Kidney capillary endothelial cell (primary cell): ENCODE data around the gene GHRL.
A peak's percentile ranks its signal among the peaks of the same experiment; 100 is the strongest.
"Not testable (repeated sequence)": the region's sequence is repeated elsewhere in the genome, so short reads cannot be mapped to it uniquely, and the experiment has no call there.

Source experiments
- DNase-seq: peaks from one replicate; pipeline ENCODE4 v3.0.0-alpha.2; 2018; ENCODE audit warnings: low spot score

Gene GHRL

DNA sequence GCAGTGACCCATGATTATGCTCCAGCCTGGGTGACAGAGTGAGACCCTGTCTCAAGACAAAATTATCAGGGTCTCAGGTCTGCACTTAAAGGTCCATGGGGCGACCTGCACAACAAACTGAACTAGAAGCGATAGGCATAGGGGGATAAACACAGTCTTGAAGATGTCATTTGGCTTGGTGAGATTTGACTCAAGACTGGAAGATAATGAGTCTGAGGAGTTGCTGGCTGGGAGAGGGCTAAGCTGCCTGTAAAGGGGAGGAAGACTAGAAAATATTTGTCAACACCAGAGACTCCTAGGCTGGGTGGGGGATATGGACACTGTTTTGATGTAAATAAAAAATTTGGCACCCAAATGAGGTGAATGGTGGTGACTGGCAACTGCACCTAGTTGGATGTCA, 19.8 kb downstream of the GHRL start:
- DNase-seq = no peak

GRCh38 chr3:10272476-10272875, 20.3 kb downstream of the GHRL start:
- DNase-seq = not testable (repeated sequence)

DNA sequence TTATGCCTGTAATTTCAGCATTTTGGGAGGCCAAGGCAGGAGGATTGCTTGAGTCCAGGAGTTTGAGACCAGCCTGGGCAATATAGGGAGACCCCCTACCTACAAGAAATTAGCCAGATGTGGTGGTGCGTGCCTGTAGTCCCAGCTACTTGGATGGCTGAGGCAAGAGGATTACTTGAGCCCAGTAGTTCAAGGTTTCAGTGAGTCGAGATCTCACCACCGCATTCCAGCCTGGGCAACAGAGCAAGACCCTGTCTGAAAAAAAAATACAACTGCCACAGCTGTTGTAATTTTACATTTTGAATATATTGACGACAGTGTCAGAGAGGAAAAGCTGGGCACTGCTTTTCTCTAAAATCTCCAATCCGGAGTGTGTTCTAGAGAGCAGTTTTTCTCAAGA, 23.3 kb downstream of the GHRL start:
- no peak for DNase-seq

DNA sequence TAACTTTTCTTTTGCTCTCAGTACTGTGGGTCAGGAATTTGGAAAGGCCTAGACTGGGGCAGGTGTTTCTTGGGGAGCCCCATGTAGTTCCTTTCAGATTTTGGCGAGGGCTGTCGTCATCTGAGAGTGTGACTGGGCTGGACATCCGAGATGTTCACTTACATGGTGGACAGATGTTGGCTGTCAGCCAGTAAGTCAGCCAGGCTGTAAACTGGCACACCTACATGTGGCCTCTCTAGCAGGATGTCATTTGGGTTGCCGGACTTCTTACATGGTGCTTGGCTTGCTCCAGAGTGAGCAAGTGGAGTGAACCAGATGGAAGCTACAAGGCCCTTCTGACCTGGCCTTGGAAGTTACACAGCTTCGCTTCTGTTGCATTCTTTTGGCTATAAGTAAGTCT, 23.8 kb downstream of the GHRL start:
- no peak for DNase-seq

DNA sequence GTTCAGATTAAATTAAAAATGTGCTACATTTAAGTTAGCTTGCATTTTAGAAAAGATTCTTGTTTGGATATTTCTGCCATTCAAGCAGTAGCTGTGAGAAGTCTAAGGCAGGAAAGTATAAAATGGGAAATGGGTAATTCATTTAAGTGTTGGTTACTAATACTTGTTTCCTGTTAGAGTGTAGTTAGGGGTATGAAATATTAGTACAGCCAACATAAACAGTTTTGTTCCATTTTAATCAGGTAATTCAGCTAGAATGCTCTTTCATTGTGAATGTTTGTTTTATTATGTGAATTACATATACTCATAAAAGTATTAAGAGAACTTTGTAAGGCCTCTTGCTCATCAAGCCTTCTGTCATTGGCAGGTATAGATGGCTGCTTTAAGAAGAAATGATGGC, 24.6 kb downstream of the GHRL start:
- no peak for DNase-seq

- not testable (repeated sequence) for DNase-seq
Measured at GRCh38 chr3:10266936-10267335, 25.8 kb downstream of the GHRL start.

DNA sequence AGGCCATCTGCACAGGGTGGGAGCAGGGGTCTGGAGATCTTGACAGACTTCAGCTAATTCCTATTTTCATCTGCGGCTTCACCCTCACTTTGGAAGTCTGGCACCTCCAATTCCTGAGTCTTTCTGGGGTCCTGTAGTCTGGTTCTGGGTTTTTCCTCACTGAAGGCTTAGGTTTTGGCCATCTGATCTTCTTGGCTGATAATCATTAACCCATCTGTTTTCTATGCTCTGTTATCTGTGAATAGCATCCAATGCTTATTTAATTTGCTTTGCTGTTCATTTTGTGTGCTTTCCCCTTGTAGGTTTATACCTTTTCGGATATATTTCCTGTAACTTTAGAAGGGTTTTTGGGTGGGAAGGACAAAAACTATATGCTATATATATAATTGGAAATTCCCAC, 26.9 kb downstream of the GHRL start:
- DNase-seq = no peak

- DNase-seq = no peak
Measured at GRCh38 chr3:10263646-10264363, 28.9 kb downstream of the GHRL start.

- no peak for DNase-seq
Measured at GRCh38 chr3:10262027-10262426, 30.7 kb downstream of the GHRL start.

DNA sequence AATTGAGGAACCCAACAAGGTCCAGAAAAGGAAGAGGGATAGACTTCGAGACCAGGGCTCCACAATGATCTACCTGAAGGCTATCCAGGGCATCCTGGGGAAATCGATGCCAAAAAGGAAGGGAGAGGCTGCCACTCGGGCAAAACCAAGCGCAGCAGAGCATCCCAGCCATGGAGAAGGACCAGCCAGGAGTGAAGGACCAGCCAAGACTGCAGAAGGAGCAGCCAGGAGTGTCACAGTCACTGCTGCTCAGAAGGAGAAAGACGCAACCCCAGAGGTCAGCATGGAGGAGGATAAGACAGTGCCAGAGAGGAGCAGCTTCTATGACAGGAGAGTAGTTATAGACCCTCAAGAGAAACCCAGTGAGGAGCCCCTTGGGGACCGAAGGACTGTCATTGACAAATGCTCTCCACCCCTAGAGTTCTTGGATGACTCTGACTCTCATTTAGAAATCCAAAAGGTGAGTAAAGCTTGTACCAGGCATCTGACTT, 32.5 kb downstream of the GHRL start:
- DNase-seq = no peak

- DNase-seq = no peak
Measured at GRCh38 chr3:10259798-10260197, 32.9 kb downstream of the GHRL start.

GRCh38 chr3:10259036-10259435, 33.7 kb downstream of the GHRL start:
- DNase-seq = no peak

- no peak for DNase-seq
Measured at GRCh38 chr3:10255835-10256234, 36.9 kb downstream of the GHRL start.

GRCh38 chr3:10253731-10254130, 39.0 kb downstream of the GHRL start:
- DNase-seq = no peak

DNA sequence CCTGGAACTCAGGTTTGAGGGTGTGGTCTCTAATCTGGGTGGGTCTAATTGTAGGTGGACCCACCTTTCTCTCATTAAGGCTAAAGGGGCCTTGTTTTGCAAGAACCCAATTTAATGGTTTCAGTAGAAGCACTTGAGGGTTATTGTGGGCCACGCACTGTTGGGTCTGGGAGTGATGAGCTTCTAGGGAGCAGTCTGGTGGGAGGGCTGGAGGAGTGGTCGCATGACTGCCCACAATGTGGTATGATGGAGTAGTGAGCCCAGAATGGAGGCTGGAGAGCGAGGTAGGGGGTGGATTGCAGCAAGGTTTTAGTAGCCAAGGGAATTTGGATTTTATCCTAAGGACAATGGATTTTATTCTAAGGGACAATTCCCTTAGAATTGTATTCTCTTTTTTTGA, 41.7 kb downstream of the GHRL start:
- DNase-seq = no peak

- no peak for DNase-seq
Measured at GRCh38 chr3:10249833-10250232, 42.9 kb downstream of the GHRL start.

GRCh38 chr3:10248984-10249748, 43.6 kb downstream of the GHRL start:
- no peak for DNase-seq

DNA sequence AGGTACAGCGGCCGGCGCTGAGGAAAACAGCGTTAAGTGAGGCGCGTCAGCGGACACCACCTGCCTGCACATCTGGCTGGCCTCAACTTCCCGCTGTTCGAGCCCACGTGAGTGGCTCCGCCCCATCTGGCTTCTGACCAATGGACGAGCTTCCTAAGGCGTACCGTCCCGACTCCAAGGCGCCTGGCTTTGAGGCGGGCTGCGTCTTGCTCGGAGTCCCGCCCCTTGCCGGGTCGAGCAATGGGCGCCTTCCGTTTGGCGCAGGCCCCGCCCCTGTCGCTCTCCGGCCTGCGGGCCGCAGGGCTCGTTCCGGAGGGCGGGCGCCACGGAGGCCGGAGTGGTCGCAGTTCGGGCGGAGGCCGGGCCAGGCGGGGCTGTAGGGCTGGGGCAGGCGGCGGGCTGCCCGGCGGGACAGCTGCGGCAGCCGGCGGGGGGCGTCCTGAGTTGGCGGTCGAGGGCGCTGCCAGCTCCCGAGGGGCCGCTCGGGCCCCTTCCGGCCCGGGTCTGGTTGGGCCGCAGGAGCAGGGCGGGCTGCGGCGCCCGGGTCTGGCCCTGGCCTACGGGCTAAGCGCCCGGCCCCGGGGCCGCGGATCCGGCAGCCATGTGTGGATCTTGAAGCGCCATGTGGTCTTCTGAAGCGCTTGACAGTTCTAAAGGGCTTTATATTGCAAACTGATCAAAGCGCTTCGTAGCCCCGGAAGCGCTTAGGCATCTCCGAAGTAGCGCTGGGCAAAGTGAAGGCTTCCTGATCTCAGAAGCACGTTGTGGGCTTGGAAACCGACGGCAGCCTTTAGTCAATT, 44.4 kb downstream of the GHRL start, which contains the start of gene TATDN2:
Gene TATDN2, plus strand, starts transcription at position 276 of the 800 bp plus-strand sequence. CDS start 742 bp downstream, outside the sequence.
- DNase-seq = peak; percentile 94

DNA sequence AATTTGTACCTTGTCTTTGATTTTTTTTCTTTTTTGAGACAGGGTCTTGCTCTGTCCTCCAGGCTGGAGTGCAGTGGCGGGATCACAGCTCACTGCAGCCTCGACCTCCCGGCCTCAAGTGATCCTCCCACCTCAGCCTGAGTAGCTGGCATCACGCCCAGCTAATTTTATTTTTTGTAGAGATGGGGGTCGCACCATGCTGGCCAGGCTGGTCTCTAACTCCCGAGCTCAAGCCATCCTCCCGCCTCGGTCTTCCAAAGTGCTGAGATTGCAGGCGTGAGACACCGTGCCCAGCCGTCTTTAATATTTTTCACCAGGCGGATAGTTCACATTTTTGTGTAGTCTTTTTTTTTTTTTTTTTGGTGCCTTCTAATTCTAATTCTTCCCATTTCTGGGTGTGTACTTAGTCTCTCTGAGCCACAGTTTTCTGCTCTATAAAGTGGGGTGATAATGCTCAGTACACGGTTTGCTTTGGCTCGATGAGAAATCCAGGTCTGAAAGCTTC, 45.0 kb downstream of the GHRL start:
- DNase-seq = no peak

DNA sequence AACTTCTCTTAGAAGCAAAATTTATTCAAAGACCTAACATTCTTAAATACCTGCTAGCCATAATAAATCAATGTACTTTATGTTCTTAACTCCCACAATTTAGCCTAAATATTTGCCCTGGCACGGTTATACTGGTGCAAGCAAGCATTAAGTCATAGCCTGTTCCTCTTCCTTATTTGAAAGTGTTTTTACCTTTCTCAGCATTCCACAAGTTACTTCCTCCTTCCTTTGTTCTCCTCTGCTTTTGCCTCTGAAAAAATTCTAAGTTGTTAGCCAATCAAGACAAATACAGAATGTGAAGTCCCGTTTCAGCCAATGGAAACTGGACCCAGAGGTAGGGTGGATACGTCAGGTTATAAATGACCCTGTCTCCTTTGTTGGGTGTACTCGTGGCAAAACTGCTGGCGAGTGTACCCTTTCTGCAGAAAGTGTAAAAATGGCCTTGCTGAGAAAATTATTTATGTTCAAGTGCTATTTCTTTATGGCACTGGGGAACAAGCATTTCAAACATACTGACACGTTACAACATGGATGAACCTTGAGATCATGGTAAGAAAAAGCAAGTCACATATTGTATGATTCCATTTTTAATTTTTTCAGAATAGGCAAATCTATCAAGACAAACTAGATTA, 47.5 kb downstream of the GHRL start:
- DNase-seq = no peak

GRCh38 chr3:10244009-10244408, 48.7 kb downstream of the GHRL start:
- DNase-seq = no peak
